AG09319 (cell line): Measurements from ENCODE around the gene USP20.

ENCODE experiments used
- DNase-seq: peaks from one replicate; pipeline ENCODE4 v3.0.0-alpha.2; 2010; ENCODE audit warnings: low read depth; ENCODE audit errors: extremely low read depth
- CTCF ChIP-seq: IDR thresholded peaks from 2 replicates; pipeline ENCODE4 v1.5.1; 2011; ENCODE audit warnings: low read depth, mild to moderate bottlenecking, inconsistent platforms, low read length, moderate library complexity

The USP20 gene

GRCh38 chr9:129845373-129845772, 10.1 kb downstream of the USP20 start:
- no peak for DNase-seq
- no peak for TF ChIP-seq CTCF

GRCh38 chr9:129848712-129849441, 13.6 kb downstream of the USP20 start:
- DNase-seq, result no peak
- TF ChIP-seq CTCF, result no peak

GRCh38 chr9:129849901-129850300, 14.6 kb downstream of the USP20 start:
- DNase-seq, result no peak
- no peak for TF ChIP-seq CTCF

GRCh38 chr9:129850821-129851550, 15.7 kb downstream of the USP20 start:
- no peak for TF ChIP-seq CTCF
- DNase-seq, result peak; percentile 34

GRCh38 chr9:129851821-129852220, 16.6 kb downstream of the USP20 start:
- DNase-seq, result no peak
- TF ChIP-seq CTCF, result no peak

- no peak for DNase-seq
- TF ChIP-seq CTCF, result no peak
Observed at GRCh38 chr9:129852579-129852978, 17.3 kb downstream of the USP20 start.

- no peak for DNase-seq
- no peak for TF ChIP-seq CTCF
Observed at GRCh38 chr9:129853614-129854013, 18.4 kb downstream of the USP20 start.
